ENCODE measurements around the gene EMD. TPM values are rescaled to one million over a fixed set of nuclear protein-coding genes. Genes with fewer than 3 reads are reported as not detected.

Gene EMD
- total RNA-seq, 3 donors from 2014 or later, result 33.8 to 48.1 (median 45.6) TPM

- peak; percentile 54 to 63 for DNase-seq (ENCODE audit: low spot score in 2 of 2)
- peak overlapping the region; percentile 94 to 97 for H3K27ac ChIP-seq
- H3K4me1 ChIP-seq, result no peaks in the 10 kb centered on the region
- no peaks in the 10 kb centered on the region for H3K36me3 ChIP-seq
- TF ChIP-seq POLR2A (IDR thresholded peaks at IDR 0.05) (peak; percentile 36), POLR2AphosphoS5 (IDR thresholded peaks at IDR 0.05) (peak in 1 of 3 donors; percentile 2), CTCF (IDR thresholded peaks at IDR 0.05) (no peak)
- H3K27me3 ChIP-seq, result peaks cover 0 to 30% of the 10 kb centered on the region in 2 donors
- H3K9me3 ChIP-seq, result no peaks in the 10 kb centered on the region
- H3K4me3 ChIP-seq, result peak overlapping the region; percentile 66 to 88 (median 72)
- intact Hi-C loops (cut with DNase I; ENCODE audit: low total_unique reads), result no loop called here
Observed at GRCh38 chrX:154411981-154412340, 32.9 kb downstream of the EMD start.

GRCh38 chrX:154412468-154412867 lies 33.4 kb downstream of the EMD start:
- TF ChIP-seq CTCF (IDR thresholded peaks at IDR 0.05) (no peak), POLR2AphosphoS5 (IDR thresholded peaks at IDR 0.05) (no peak), POLR2A (IDR thresholded peaks at IDR 0.05) (no peak)
- peak overlapping the region; percentile 66 to 88 (median 72) for H3K4me3 ChIP-seq
- H3K9me3 ChIP-seq, result no peaks in the 10 kb centered on the region
- H3K27me3 ChIP-seq, result peaks cover 0 to 30% of the 10 kb centered on the region in 2 donors
- intact Hi-C loops (cut with DNase I; ENCODE audit: low total_unique reads), result no loop called here
- peak overlapping the region; percentile 94 to 97 for H3K27ac ChIP-seq
- no peak for DNase-seq (ENCODE audit: low spot score in 2 of 2)
- no peaks in the 10 kb centered on the region for H3K36me3 ChIP-seq
- H3K4me1 ChIP-seq, result no peaks in the 10 kb centered on the region

- no peak for TF ChIP-seq POLR2A (IDR thresholded peaks at IDR 0.05)
- no peak for TF ChIP-seq CTCF (IDR thresholded peaks at IDR 0.05)
- no peak for TF ChIP-seq POLR2AphosphoS5 (IDR thresholded peaks at IDR 0.05)
- Histone ChIP-seq H3K27ac (peak overlapping the region in 1 of 2 donors; percentile 97), H3K9me3 (no peaks in the 10 kb centered on the region), H3K36me3 (no peaks in the 10 kb centered on the region), H3K4me3 (no peak overlapping the region), H3K4me1 (no peaks in the 10 kb centered on the region), H3K27me3 (peaks cover 0 to 33% of the 10 kb centered on the region in 2 donors)
- intact Hi-C loops (cut with DNase I; ENCODE audit: low total_unique reads), result no loop called here
- no peak for DNase-seq (ENCODE audit: low spot score in 2 of 2)
Observed at GRCh38 chrX:154413142-154413541, 34.0 kb downstream of the EMD start.

GRCh38 chrX:154417157-154417556 lies 38.1 kb downstream of the EMD start:
- intact Hi-C loops (cut with DNase I; ENCODE audit: low total_unique reads), result no loop called here
- no peak for DNase-seq (ENCODE audit: low spot score in 2 of 2)
- no peak for TF ChIP-seq CTCF (IDR thresholded peaks at IDR 0.05)
- no peaks in the 10 kb centered on the region for H3K4me1 ChIP-seq
- H3K36me3 ChIP-seq, result no peaks in the 10 kb centered on the region
- no peak overlapping the region for H3K4me3 ChIP-seq
- peaks cover 0 to 30% of the 10 kb centered on the region in 2 donors for H3K27me3 ChIP-seq
- no peaks in the 10 kb centered on the region for H3K9me3 ChIP-seq
- H3K27ac ChIP-seq, result no peak overlapping the region

- Histone ChIP-seq H3K27me3 (peaks cover 0 to 17% of the 10 kb centered on the region in 2 donors), H3K4me3 (no peak overlapping the region), H3K4me1 (no peaks in the 10 kb centered on the region), H3K27ac (no peak overlapping the region), H3K9me3 (no peaks in the 10 kb centered on the region), H3K36me3 (no peaks in the 10 kb centered on the region)
- DNase-seq (ENCODE audit: low spot score in 2 of 2), result no peak
- TF ChIP-seq POLR2A (IDR thresholded peaks at IDR 0.05), result no peak
- TF ChIP-seq POLR2AphosphoS5 (IDR thresholded peaks at IDR 0.05), result no peak
- TF ChIP-seq CTCF (IDR thresholded peaks at IDR 0.05), result no peak
- intact Hi-C loops (cut with DNase I; ENCODE audit: low total_unique reads), result no loop called here
Observed at GRCh38 chrX:154419189-154419588, 40.1 kb downstream of the EMD start.
